HG02642 (cell line): Measurements from ENCODE around the gene GMEB1.
"Not testable (repeated sequence)": the region's sequence is repeated elsewhere in the genome, so short reads cannot be mapped to it uniquely, and the experiment has no call there.

ENCODE experiments used
- ATAC-seq: cut with Tn5 transposase; IDR thresholded peaks from one replicate; pipeline ENCODE4 v1.9.1; 2021; ENCODE audit warnings: mild to moderate bottlenecking; ENCODE audit not compliant: unreplicated experiment, poor library complexity

Gene GMEB1

DNA sequence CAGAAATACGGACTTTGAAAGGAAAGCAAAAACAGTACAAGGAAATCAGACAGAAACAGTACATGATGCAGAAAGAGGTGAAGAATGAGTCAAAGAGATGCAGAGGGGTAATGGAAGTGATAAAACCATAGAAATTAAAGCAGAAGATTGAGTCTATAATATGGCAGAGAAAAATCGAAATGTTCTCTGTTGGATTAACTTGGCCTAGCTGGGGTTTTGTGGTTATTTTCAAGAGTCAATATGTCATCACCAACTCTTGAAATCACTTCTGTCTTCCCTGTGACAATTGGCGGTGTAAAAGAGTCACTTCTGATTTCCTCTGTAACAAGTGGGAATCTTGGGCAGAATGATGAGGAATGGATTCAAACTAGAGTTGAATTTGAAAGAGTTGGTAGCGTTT, 75.6 kb downstream of the GMEB1 start:
- ATAC-seq = no peak

DNA sequence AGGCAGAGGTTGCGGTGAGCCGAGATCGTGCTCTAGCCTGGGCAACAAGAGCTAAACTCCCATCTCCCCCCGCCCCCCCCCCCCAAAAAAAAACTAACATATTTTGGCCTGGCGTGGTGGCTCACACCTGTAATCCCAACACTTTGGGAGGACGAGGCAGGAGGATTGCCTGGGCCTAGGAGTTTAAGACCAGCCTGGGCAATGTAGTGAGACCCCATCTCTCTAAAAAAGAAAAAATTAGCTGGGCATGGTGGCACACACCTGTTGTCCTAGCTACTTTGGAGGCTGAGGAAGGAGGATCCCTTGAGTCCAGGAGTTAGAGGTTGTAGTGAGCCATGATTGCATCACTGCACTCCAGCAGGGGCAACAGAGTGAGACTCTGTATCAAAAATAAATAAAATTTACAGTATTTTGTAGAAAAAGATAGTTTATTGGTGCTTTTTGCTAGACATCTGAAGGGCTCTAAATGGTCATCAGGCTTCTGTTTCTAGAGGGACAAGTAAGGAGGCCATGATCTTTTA, 77.1 kb downstream of the GMEB1 start:
- ATAC-seq = no peak

- ATAC-seq = no peak
Observed at GRCh38 chr1:28750330-28750729, 81.7 kb downstream of the GMEB1 start.

GRCh38 chr1:28750771-28751294, 82.2 kb downstream of the GMEB1 start:
- ATAC-seq = not testable (repeated sequence)

DNA sequence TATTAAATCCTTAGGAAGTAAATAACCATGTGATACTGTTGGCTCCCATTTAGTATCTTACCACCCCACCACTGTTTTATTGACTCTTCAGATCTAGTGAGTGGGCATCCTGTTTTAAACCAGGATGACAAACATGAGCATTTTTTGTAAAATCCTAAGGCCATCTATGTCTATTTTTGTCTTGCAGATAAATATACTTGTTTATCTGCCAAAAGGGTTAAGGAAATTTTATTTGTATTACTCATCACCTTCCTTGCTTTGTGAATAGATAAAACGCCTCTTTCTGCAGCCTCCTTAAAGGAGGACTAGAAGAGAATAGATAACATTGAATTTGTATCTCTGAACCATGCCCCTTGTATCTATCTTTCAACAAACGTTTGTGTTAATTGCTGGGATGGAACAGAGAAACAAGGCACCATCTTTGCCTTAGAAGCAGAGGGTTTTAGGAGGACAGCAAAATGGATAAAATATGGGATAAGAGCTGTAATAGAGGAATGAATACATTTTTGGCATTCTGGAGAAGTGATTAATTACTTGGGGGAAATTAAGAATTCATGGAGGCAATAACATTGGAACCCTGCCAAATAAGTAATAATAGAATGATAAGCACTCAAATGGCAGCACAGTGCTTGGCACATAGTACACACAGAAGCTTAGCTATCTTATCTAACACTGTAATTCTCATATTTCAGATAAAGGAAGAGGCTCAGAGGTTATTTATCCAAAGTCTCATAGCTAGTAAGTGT, 82.9 kb downstream of the GMEB1 start:
- ATAC-seq = no peak

DNA sequence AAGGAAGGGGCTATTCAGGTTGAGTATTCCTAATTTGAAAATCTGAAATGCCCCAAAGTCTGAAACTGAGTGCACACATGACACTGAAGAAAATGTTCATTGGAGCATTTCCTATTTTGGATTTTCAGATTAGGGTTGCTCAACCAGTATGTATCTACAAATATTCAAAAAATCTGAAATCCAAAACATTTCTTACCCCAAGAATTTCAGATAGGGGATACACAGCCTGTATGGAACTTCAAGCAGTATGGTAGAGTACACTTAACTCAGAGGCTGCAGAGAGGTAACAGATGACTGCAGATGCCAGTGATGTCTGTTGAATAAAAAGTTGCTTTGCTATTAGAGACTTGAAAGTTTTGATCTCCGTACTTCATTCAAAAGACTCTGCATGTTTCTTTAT, 87.1 kb downstream of the GMEB1 start:
- ATAC-seq = no peak

DNA sequence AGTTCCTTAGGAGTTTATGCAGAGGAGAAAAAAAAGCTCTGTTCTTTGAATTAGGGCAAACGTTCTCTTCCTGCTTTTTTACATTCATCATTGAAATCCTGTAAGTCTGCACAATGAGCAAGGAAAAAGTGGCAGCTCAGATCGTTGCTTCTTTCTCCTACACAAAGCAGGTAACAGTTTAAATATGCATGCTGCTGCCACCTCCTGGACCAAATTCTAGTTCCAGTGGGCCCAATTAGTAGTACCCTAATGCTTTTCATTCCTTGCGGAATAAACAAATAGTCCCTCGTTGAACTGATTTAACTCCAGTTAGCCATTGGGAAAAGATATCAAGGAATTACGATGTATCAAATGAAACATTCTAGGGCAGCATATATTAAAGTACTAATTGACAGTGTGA, 88.3 kb downstream of the GMEB1 start:
- no peak for ATAC-seq

GRCh38 chr1:28758420-28758819, 89.8 kb downstream of the GMEB1 start:
- ATAC-seq = no peak

DNA sequence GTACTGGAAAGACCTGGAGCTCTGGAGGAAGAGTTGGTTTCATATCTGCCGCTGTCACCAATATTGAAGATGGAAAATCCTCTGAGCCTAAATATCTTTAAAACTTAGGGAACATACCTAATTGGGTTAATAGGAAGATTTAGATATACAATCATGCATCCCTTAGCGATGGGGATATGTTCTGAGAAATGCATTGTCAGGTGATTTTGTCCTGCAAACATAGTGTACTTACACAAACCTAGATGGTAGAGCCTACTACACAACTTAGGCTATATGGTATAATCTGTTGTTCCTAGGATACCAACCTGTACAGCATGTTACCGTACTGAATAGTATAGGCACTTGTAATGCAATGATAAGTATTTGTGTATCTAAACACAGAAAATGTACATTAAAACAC, 90.7 kb downstream of the GMEB1 start:
- no peak for ATAC-seq

DNA sequence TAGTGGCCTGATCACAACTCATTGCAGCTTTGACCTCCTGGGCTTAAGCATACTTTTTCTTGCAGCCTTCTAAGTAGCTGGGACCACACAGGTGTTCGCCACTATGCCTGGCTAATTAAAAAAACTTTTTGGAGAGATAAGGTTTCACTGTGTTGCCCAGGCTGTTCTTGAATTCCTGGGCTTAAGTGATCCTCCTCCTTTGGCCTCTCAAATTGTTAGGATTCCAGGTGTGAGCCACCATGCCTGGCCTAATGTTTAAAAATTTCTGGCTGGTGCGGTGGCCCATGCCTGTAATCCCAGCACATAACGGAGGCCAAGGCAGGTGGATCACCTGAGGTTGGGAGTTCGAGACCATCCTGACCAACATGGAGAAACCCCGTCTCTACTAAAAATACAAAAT, 92.6 kb downstream of the GMEB1 start:
- no peak for ATAC-seq

- no peak for ATAC-seq
Observed at GRCh38 chr1:28766532-28767183, 98.1 kb downstream of the GMEB1 start.
